H1 (cell line): ENCODE results near the gene TIAM2. TPM values are rescaled to one million over a fixed set of nuclear protein-coding genes. Genes with fewer than 3 reads are reported as not detected.

Experiments
- CTCF ChIA-PET: fragments of 300-600 bp; sonication (Branson Sonifier 250); formaldehyde crosslinking; loops from one replicate; lab custom pipeline; 2021; ENCODE audit not compliant: partially characterized antibody; lab: Charles Lee
- POLR2A ChIA-PET: fragments of 300-600 bp; sonication (Branson Sonifier 250); formaldehyde crosslinking; loops from one replicate; lab custom pipeline; 2021; ENCODE audit warnings: inconsistent platforms; ENCODE audit not compliant: partially characterized antibody; lab: Charles Lee
- DNase-seq, 2 experiments: peaks; one replicate each; pipeline versions ENCODE4 v3.0.0 to v3.0.0-alpha.2; 2010 to 2022; ENCODE audit warnings: low spot score in 2 of 2, low read depth in 1 of 2, mixed read lengths in 1 of 2
- FAIRE-seq: peaks from 2 replicates; lab custom pipeline; 2011; peaks lifted over from hg19 to GRCh38; lab: Jason Lieb, UNC
- H2AFZ ChIP-seq: 2 replicates; pipeline ENCODE4 v1.8.1; 2012; ENCODE audit warnings: low read length, inconsistent platforms
- H2AK5ac ChIP-seq: 2 replicates; pipeline ENCODE4 v1.6.1; 2013; ENCODE audit warnings: low read depth, low read length
- H2BK120ac ChIP-seq: replicated peaks from 2 replicates; pipeline ENCODE3; 2013; ENCODE audit warnings: low read depth, low read length, inconsistent platforms
- H2BK12ac ChIP-seq: 2 replicates; pipeline ENCODE4 v1.6.1; 2013; ENCODE audit warnings: low read depth, low read length
- H2BK15ac ChIP-seq: 2 replicates; pipeline ENCODE4 v1.6.1; 2013; ENCODE audit warnings: low read length
- H2BK20ac ChIP-seq: 2 replicates; pipeline ENCODE4 v1.6.1; 2013; ENCODE audit warnings: low read length
- H2BK5ac ChIP-seq: 2 replicates; pipeline ENCODE4 v1.6.1; 2013; ENCODE audit warnings: low read depth, low read length
- H3K14ac ChIP-seq: 2 replicates; pipeline ENCODE4 v1.6.1; 2013; ENCODE audit warnings: inconsistent platforms; ENCODE audit not compliant: insufficient read length
- H3K18ac ChIP-seq: 2 replicates; pipeline ENCODE4 v1.6.1; 2013; ENCODE audit warnings: low read length; ENCODE audit errors: extremely low read depth
- H3K23ac ChIP-seq: 2 replicates; pipeline ENCODE4 v1.6.1; 2013; ENCODE audit warnings: inconsistent platforms; ENCODE audit not compliant: insufficient read length
- H3K23me2 ChIP-seq: 2 replicates; pipeline ENCODE4 v1.6.1; 2013; ENCODE audit warnings: low read depth, low read length
- H3K27ac ChIP-seq: 2 replicates; pipeline ENCODE4 v1.6.1; 2011; ENCODE audit warnings: low read depth, low read length, inconsistent platforms
- H3K27me3 ChIP-seq, 4 experiments: replicated peaks in 1 of 4; 1 replicate in 1 of 4; 2 replicates in 3 of 4; pipeline versions ENCODE4 v1.6.1 to v1.8.1; 2011 to 2013; ENCODE audit warnings: low read length in 3 of 4, mild to moderate bottlenecking in 3 of 4, inconsistent platforms in 2 of 4, mixed read lengths in 2 of 4, moderate library complexity in 1 of 4; ENCODE audit not compliant: control insufficient read depth in 3 of 4, insufficient read depth in 3 of 4; ENCODE audit errors: extremely low read depth in 1 of 4
- H3K36me3 ChIP-seq, 4 experiments: 2 replicates each; pipeline versions ENCODE4 v1.6.1 to v1.8.1; 2011 to 2013; ENCODE audit warnings: mild to moderate bottlenecking in 4 of 4, low read length in 3 of 4, moderate library complexity in 2 of 4, control low read depth in 1 of 4, inconsistent platforms in 1 of 4; ENCODE audit not compliant: insufficient read depth in 4 of 4, control insufficient read depth in 2 of 4
- H3K4ac ChIP-seq: replicated peaks from 2 replicates; pipeline ENCODE3; 2013; ENCODE audit warnings: low read length, low read depth, mixed read lengths, inconsistent platforms; ENCODE audit not compliant: insufficient read length
- H3K4me1 ChIP-seq, 4 experiments: replicated peaks in 1 of 4; 1 replicate in 1 of 4; 2 replicates in 3 of 4; pipeline versions ENCODE4 v1.6.1 to v1.8.1; 2011 to 2013; ENCODE audit warnings: low read length in 3 of 4, inconsistent platforms in 2 of 4, mixed read lengths in 1 of 4; ENCODE audit not compliant: insufficient read depth in 4 of 4, control insufficient read depth in 3 of 4
- H3K4me2 ChIP-seq, 2 experiments: 2 replicates each; pipeline versions ENCODE4 v1.6.1 to v1.8.1; 2011 to 2013; ENCODE audit warnings: low read depth in 2 of 2, low read length in 2 of 2, control low read depth in 1 of 2, inconsistent platforms in 1 of 2, mild to moderate bottlenecking in 1 of 2; ENCODE audit not compliant: insufficient read depth in 1 of 2
- H3K4me3 ChIP-seq, 4 experiments: fragments of 200-600, 300-600 bp in 1 of 4; sonication (generic), shearing (Covaris generic), sonication (Bioruptor Twin) in 1 of 4; 2 replicates each; pipeline versions ENCODE4 v1.5.1 to v1.8.1; 2011 to 2016; ENCODE audit warnings: low read length in 4 of 4, low read depth in 3 of 4, control low read depth in 2 of 4, inconsistent platforms in 2 of 4, mild to moderate bottlenecking in 2 of 4, mixed read lengths in 1 of 4, moderate library complexity in 1 of 4; ENCODE audit not compliant: insufficient read depth in 2 of 4; ENCODE audit errors: extremely low read depth in 1 of 4
- H3K56ac ChIP-seq: replicated peaks from 2 replicates; pipeline ENCODE3; 2013; ENCODE audit warnings: low read depth, mild to moderate bottlenecking, mixed read lengths, low read length, inconsistent platforms; ENCODE audit not compliant: insufficient read length
- H3K79me1 ChIP-seq: 2 replicates; pipeline ENCODE4 v1.6.1; 2013; ENCODE audit warnings: low read depth, low read length, control low read depth
- H3K79me2 ChIP-seq, 2 experiments: 2 replicates each; pipeline versions ENCODE4 v1.6.1 to v1.8.1; 2012 to 2013; ENCODE audit warnings: low read length in 2 of 2, mild to moderate bottlenecking in 2 of 2, inconsistent platforms in 1 of 2; ENCODE audit not compliant: insufficient read depth in 2 of 2, control insufficient read depth in 1 of 2
- H3K9ac ChIP-seq, 4 experiments: replicated peaks in 1 of 4; 1 replicate in 1 of 4; 2 replicates in 3 of 4; pipeline versions ENCODE4 v1.6.1 to v1.8.1; 2011 to 2013; ENCODE audit warnings: low read depth in 3 of 4, low read length in 3 of 4, control low read depth in 2 of 4, mild to moderate bottlenecking in 2 of 4, moderate library complexity in 2 of 4, inconsistent platforms in 1 of 4; ENCODE audit errors: extremely low read depth in 1 of 4
- H3K9me3 ChIP-seq, 2 experiments: 2 replicates each; pipeline versions ENCODE4 v1.6.1 to v1.8.1; 2012 to 2013; ENCODE audit warnings: mild to moderate bottlenecking in 2 of 2, moderate library complexity in 2 of 2, control low read depth in 1 of 2, inconsistent platforms in 1 of 2, low read depth in 1 of 2, low read length in 1 of 2, mixed read lengths in 1 of 2; ENCODE audit not compliant: insufficient read depth in 2 of 2
- H4K20me1 ChIP-seq, 2 experiments: replicated peaks in 1 of 2; 2 replicates each; pipeline versions ENCODE3 to v1.8.1; 2011 to 2013; ENCODE audit warnings: inconsistent platforms in 2 of 2, low read length in 2 of 2, mild to moderate bottlenecking in 1 of 2; ENCODE audit not compliant: insufficient read depth in 2 of 2, control insufficient read depth in 1 of 2
- H4K5ac ChIP-seq: 2 replicates; pipeline ENCODE4 v1.6.1; 2013; ENCODE audit warnings: low read length, low read depth, mixed read lengths, inconsistent platforms; ENCODE audit not compliant: insufficient read length
- H4K8ac ChIP-seq: 2 replicates; pipeline ENCODE4 v1.8.0; 2013; ENCODE audit warnings: mild to moderate bottlenecking, moderate library complexity, low read length, inconsistent platforms; ENCODE audit not compliant: insufficient read depth; ENCODE audit errors: extremely low read depth
- H4K91ac ChIP-seq: replicated peaks from 2 replicates; pipeline ENCODE3; 2013; ENCODE audit warnings: low read length, mixed read lengths, inconsistent platforms; ENCODE audit not compliant: insufficient read length
- ASH2L ChIP-seq: fragments of 200-600, 300-600 bp; sonication (generic); IDR thresholded peaks from one replicate; pipeline ENCODE4 v1.7.1; 2017; ENCODE audit warnings: low read length
- BACH1 ChIP-seq: IDR thresholded peaks from 2 replicates; pipeline ENCODE4 v1.6.1; 2012; ENCODE audit warnings: low read length, improper control_type of control experiment
- MAFK ChIP-seq: IDR thresholded peaks from 2 replicates; pipeline ENCODE4 v1.6.1; 2012; ENCODE audit warnings: low read depth, mild to moderate bottlenecking, improper control_type of control experiment, low read length
- RBBP5 ChIP-seq: IDR thresholded peaks from 2 replicates; pipeline ENCODE4 v1.7.1; 2012; ENCODE audit warnings: low read depth, mild to moderate bottlenecking, inconsistent platforms, low read length, moderate library complexity, borderline replicate concordance
- SIX5 ChIP-seq: IDR thresholded peaks from 2 replicates; pipeline ENCODE4 v1.6.1; 2011; ENCODE audit warnings: mild to moderate bottlenecking, low read depth, low read length
- WGBS, 2 experiments: shearing (Covaris generic) in 1 of 2; methylation state at CpG; one replicate each; pipeline versions ENCODE4 v1.1.6 to v1.1.7; 2013 to 2015; ENCODE audit warnings: low lambda C conversion rate in 2 of 2, mixed read lengths in 2 of 2, inconsistent platforms in 1 of 2, low coverage in 1 of 2, missing lambda C conversion rate in 1 of 2; ENCODE audit not compliant: insufficient replicate concordance in 2 of 2, insufficient coverage in 1 of 2, insufficient read length in 1 of 2; ENCODE audit errors: extremely low coverage in 1 of 2, missing lambda C conversion rate in 1 of 2; 5-methylcytosine and 5-hydroxymethylcytosine counted together
- polyA plus RNA-seq, 7 experiments: library from polyadenylated mRNA; depleted of rRNA in 3 of 7; stranded (reverse) in 5 of 7; unstranded in 2 of 7; fragments of >200 nt in 5 of 7; fragments of 200-250 nt in 2 of 7; gene quantifications; 1 replicate in 5 of 7; 2 replicates in 1 of 7; 4 replicates in 1 of 7; pipeline versions ENCODE4 v1.2.1 to v1.2.3, GENCODE V29; 2011 to 2013; ENCODE audit warnings: missing spikeins in 2 of 7, mixed read lengths in 2 of 7
- total RNA-seq: library from RNA; stranded (reverse); fragmentation: NEBNext Ultra II Directional; extraction: Animal tissue kit (Norgen Biotek cat#: 25700); gene quantifications from 2 replicates; pipeline ENCODE4 v1.2.1, GENCODE V29; 2021
- TF ChIP-seq, protein P1 (sequence below): IDR thresholded peaks from 2 replicates; pipeline ENCODE4 v1.6.1; 2012; ENCODE audit warnings: low read length, inconsistent platforms

The TIAM2 gene
- total and polyA plus RNA-seq, 2 of the 8 experiments (the other 6 are each of a cell fraction or from before 2014, with no cell fraction given), result 7.4 to 23.9 TPM

- ChIA-PET POLR2A (no interaction called here), CTCF (interaction anchor here (0.6 to 1.4 kb wide), 4 partner anchors 39 to 166 kb away, joined by 3 read pairs; no protein-coding TSS in a partner anchor)
- H3K4me3 ChIP-seq, result peak overlapping the region in 2 of 4 experiments; percentile 1 to 33; a peak in 2 of 8 replicates
- H2AK5ac ChIP-seq, result no peak overlapping the region
- H3K23me2 ChIP-seq, result no peaks in the 10 kb centered on the region; the same call in 1 of the 2 replicates
- peak overlapping the region; percentile 10 for H2BK120ac ChIP-seq
- TF ChIP-seq BACH1 (peak; percentile 84), SIX5 (no peak), MAFK (peak; percentile 69), RBBP5 (no peak), ASH2L (no peak)
- TF ChIP-seq, protein P1, sequence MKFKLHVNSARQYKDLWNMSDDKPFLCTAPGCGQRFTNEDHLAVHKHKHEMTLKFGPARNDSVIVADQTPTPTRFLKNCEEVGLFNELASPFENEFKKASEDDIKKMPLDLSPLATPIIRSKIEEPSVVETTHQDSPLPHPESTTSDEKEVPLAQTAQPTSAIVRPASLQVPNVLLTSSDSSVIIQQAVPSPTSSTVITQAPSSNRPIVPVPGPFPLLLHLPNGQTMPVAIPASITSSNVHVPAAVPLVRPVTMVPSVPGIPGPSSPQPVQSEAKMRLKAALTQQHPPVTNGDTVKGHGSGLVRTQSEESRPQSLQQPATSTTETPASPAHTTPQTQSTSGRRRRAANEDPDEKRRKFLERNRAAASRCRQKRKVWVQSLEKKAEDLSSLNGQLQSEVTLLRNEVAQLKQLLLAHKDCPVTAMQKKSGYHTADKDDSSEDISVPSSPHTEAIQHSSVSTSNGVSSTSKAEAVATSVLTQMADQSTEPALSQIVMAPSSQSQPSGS, result no peak
- no peak overlapping the region for H2AFZ ChIP-seq
- 18% methylated on average over 7 of the region's 7 CpGs; no CpG with 5 or more reads in 1 of the 2 experiments for WGBS, 2 experiments
- no peaks in the 10 kb centered on the region for H4K20me1 ChIP-seq
- no peaks in the 10 kb centered on the region for H3K9me3 ChIP-seq
- H3K79me1 ChIP-seq, result peaks cover 2% of the 10 kb centered on the region; the same call in 1 of the 2 replicates
- no peaks in the 10 kb centered on the region for H3K79me2 ChIP-seq
- no peak overlapping the region for H3K4ac ChIP-seq
- H2BK12ac ChIP-seq, result no peak overlapping the region
- DNase-seq, result no peak
- peak overlapping the region; percentile 48 to 63 for H3K4me2 ChIP-seq
- no peak overlapping the region for H3K14ac ChIP-seq
- no peak overlapping the region for H3K23ac ChIP-seq
- H4K5ac ChIP-seq, result no peak overlapping the region
- peaks cover 6 to 33% (median 24%) of the 10 kb centered on the region in 4 experiments for H3K4me1 ChIP-seq
- no peak overlapping the region for H2BK15ac ChIP-seq
- peak overlapping the region; percentile 72; the same call in 1 of the 2 replicates for H2BK5ac ChIP-seq
- no peak overlapping the region for H3K56ac ChIP-seq
- no peak overlapping the region for H3K9ac ChIP-seq
- H3K27ac ChIP-seq, result peak overlapping the region; percentile 73; the same call in 1 of the 2 replicates
- 0 out of 2 replicates have a peak overlapping the region, but pooled peaks have one; percentile 16 for H3K18ac ChIP-seq
- H2BK20ac ChIP-seq, result no peak overlapping the region
- H4K91ac ChIP-seq, result no peak overlapping the region
- FAIRE-seq, result no peak
- no peaks in the 10 kb centered on the region; a peak in 1 of 8 replicates for H3K36me3 ChIP-seq
- no peaks in the 10 kb centered on the region for H3K27me3 ChIP-seq
- H4K8ac ChIP-seq, result no peak overlapping the region
These were observed 148.5 kb downstream of the TIAM2 start for GRCh38 chr6:155143578-155144106.
